HG02588 (cell line): ENCODE results near the gene RCOR2.
A peak's percentile ranks its signal among the peaks of the same experiment; 100 is the strongest.
"Not testable (repeated sequence)": the region's sequence is repeated elsewhere in the genome, so short reads cannot be mapped to it uniquely, and the experiment has no call there.

Source experiments
- ATAC-seq: cut with Tn5 transposase; IDR thresholded peaks from one replicate; pipeline ENCODE4 v1.9.1; 2021; ENCODE audit warnings: mild to moderate bottlenecking, moderate library complexity; ENCODE audit not compliant: unreplicated experiment

RCOR2 gene

DNA sequence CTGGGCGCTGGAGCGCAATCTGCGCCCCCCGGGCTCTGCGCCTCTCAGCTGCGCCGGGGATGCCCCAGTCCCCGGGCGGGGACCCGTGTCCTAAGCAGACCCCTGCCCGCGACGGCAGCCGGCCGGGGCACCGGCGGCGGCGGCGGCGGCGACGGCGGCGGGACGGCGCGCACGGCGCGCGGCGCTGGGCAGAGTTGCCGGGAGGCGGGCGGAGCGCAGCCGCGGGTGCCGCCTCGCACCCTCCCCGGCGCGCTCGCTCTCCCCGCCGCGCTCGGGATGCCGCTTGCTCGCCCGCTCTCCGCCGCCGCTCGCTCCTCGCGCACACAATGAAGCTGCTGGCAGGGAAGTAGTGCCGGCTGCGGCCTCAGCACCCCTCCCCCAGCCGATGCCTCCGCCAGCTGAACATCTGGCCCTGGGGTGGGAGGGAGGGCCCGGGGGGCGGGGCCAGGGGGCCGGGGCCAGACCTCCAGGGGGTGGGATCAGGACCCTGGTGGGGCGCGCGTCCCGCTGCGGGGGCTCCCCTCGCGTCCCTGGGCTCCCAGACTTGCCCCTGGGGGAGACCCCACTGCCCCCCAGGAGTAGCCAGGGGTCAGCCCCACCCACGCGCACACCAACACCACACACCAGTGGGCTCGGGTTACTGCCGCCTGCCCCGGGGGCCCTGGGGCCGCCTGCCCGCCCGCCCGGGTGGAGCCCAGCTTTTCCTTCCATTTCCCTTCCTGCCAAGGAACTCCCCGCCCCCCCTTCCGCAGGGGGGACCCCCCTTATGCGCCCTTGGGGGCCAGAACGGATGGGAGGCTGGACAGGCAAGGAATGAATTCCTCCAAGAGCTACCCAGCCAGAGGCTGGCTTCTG, at the start of gene RCOR2:
Gene RCOR2 (minus strand): TSS at position 328 of the 855 bp plus-strand sequence. CDS start 708 bp downstream, outside the sequence.
- ATAC-seq = no peak

- ATAC-seq = no peak
Measured at GRCh38 chr11:63966444-63966843, 49.5 kb upstream of the RCOR2 start.

DNA sequence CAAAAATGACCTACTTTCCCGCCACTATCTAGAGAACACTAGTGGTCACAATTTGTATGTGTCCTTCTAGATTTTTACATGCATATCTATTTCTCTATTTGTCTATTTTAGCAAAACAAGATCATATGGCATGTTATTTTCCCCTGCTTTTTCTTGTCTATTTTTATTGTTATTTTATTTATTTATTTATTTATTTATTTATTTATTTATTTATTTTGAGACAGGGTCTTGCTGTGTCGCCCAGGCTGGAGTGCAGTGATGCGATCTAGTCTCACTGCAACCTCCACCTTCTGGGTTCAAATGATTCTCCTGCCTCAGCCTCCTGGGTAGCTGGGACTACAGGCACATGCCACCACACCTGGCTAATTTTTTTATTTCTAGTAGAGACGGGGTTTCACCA, 46.9 kb upstream of the RCOR2 start:
- ATAC-seq = not testable (repeated sequence)

DNA sequence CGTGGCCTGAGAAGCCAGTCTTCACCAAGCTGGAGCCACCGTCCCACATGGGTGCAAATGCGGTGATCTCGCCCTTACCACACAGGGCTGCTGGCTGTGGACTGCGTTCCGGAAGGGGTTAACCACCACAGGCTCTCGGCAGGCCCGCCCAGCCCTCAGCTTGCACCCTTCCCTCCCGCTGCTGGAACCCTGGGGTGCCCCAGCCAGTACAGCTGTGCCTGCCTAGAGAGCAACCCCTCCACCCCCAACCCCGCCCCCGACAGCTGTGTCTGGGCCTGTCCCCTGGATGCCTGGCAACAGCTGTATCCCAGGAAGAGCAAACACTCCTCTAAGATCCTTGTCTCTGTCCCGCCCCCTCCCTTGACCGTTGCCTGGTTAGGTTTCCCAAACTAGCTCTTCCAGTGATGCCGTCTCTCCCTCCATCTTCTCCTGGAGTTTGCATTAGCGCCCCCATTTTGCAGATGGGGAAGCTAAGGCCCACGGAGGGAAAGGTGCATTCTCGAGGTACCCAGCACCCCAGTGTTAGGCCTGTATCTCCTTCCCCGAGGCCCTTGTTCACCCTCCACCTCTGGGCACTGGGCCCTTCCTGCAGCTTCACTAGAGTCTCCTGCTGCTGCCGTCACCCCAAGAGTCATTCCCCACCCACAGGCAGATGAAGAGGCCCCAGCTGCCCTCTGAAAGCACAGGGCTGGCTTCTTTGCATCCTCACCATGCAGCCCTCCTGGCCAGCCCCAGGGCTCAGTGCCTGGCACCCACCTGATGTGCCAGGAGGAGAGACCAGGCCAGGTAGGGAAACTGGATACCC, 44.8 kb upstream of the RCOR2 start:
- ATAC-seq = no peak

- ATAC-seq = no peak
Measured at GRCh38 chr11:63958008-63958407, 41.0 kb upstream of the RCOR2 start.

DNA sequence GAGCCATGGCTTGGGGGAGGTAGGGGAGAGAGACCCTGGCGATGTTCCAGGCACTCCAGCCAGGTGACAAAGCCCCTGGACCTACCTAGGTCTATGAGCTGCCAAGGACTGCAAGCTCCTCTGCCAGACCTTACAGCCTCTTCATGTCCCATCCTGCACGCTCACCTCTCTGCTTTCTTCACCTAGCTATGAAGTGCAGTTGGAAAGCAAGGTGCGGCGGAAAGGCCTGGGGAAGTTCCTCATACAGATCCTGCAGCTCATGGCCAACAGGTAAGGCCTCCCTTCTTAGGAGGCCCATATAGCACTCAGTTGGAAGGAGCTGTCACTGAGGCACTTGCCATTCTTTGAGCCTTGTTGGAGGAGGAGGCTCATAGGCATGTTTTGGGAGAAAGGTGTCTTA, 35.6 kb upstream of the RCOR2 start:
- no peak for ATAC-seq

- ATAC-seq = peak; percentile 66
Measured at GRCh38 chr11:63951779-63952536, 35.0 kb upstream of the RCOR2 start.

- no peak for ATAC-seq
Measured at GRCh38 chr11:63945477-63946163, 28.7 kb upstream of the RCOR2 start.

- ATAC-seq = no peak
Measured at GRCh38 chr11:63944987-63945386, 28.0 kb upstream of the RCOR2 start.

- ATAC-seq = no peak
Measured at GRCh38 chr11:63942803-63943202, 25.8 kb upstream of the RCOR2 start.

GRCh38 chr11:63941901-63942300, 24.9 kb upstream of the RCOR2 start:
- no peak for ATAC-seq

DNA sequence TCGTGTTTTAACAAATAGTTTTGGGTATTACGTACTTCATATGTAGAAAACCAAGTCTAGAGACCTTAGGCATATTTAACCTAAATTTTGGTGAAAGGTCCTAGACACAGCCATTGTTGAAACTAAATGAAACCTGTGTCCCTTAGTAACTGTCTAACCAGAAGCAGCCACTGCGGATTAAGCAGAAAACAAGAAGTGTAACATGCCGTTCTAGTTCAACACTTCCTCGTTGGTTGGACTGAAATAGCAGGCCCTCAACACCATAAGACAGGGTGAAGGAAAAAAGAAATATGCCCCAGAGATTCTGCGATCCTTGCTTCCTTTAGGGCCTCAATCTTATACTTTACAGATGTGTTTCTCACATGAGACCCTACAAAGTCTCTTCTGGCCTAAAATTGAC, 23.8 kb upstream of the RCOR2 start:
- ATAC-seq = no peak

DNA sequence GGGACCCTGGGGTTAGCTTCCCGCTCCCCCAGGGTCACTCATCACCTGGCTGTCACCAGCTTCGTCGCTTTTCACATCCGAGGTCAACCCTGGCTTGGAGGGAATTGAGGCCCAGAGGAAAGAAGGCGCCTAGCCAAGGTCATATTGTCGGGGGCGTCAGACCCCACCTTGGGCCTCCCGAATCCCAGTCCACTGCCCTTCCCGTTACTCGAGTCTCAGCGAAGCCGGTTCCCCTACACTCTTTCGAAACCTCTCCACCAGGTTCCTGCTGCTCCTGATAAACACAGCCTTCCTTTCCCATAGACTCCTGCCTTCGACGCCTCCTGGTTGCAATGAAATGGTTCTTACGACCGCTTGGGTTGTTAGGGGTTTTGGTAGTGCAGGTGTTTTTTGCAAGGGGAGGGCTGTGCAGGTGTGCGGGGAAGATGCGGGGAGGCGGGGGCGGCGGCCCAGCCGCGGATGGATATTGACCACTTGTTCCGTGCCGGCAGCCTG, 22.5 kb upstream of the RCOR2 start:
- no peak for ATAC-seq

GRCh38 chr11:63938479-63939396, 21.8 kb upstream of the RCOR2 start, which contains the start of gene NAA40:
TSS of gene NAA40 (plus strand) at chr11:63939002. CDS start at chr11:63939097, 95 bp downstream.
- ATAC-seq = peak; percentile 92

DNA sequence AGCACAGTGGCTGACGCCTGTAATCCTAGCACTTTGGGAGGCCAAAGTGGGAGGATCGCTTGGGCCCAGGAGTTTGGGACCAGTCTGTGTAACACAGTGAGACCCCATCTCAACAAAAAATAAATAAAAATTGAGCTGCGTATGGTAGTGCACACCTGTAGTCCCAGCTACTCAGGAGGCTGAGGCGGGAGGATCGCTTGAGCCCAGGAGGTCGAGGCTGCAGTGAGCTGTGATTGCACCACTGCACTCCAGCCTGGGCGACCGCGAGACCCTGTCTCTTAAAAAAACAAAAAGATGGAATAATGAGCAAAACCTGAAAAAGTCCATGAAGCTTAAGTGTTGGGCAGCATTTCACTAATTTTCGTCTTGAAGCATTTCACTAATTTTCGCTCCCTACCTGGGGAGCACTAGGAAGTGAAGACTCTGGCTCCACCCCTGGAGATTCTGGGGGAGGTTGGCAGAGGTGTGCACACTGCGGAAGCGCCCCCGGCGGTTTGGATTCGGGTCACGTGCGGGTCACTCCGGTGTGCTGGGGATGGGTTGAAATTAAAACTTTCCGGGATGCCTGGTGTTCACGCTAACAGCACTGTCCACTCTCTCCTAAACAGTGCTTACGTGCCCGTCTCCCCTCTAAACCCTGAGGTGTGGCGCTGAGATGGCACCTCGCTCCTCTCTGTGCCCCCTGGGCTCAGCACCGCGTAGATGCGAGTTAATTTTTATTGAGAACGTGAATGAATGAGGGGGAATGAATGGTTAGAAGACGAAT, 20.9 kb upstream of the RCOR2 start:
- peak; percentile 16 for ATAC-seq

GRCh38 chr11:63933459-63933858, 16.5 kb upstream of the RCOR2 start:
- no peak for ATAC-seq

GRCh38 chr11:63931876-63932275, 14.9 kb upstream of the RCOR2 start:
- no peak for ATAC-seq

GRCh38 chr11:63931045-63931444, 14.1 kb upstream of the RCOR2 start:
- ATAC-seq = no peak

DNA sequence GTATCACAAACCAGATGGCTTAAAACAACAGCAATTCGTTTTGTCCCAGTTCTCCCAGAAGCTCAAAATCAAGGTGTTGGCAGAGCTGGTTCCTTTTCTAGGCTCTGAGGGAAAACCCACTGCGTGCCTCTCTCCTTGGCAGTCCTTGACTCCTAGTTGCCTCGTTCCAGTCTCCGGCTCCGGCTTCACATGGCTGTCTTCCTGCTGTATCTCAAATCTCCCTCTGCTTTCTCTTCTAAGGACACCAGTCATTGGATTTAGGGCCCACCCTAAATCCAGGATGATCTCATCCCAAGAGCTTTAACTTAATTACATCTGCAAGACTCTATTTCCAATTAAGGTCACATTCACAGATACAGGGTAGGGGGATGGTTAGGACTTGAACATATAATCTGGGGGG, 12.7 kb upstream of the RCOR2 start:
- no peak for ATAC-seq
